GM21447 (cell line): Measurements from ENCODE around the gene EVI5.
A peak's percentile ranks its signal among the peaks of the same experiment; 100 is the strongest.
"Not testable (repeated sequence)": the region's sequence is repeated elsewhere in the genome, so short reads cannot be mapped to it uniquely, and the experiment has no call there.

Experiments
- ATAC-seq: cut with Tn5 transposase; IDR thresholded peaks from one replicate; pipeline ENCODE4 v1.9.1; 2021; ENCODE audit not compliant: unreplicated experiment

Gene EVI5

DNA sequence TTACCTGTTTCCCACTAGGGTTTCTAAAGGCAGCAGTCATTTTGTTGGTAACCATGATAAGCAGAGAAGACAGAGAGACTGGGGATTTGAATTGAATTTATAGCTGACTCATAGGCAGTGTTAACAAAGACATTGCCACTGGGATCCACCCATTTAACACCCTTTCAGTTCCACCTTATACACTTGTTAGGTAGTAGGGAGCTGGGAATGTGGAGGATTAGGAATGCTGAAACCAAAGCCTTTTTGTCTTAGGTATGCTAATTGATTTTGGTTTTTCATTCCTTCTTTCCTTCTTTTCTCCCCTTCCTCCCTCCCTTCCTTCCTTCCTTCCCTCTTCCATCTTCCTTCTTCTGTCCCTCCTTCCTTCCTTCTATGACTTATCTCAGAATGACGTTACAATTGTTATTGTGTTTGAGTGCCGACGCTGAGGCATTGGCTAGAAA, 7.5 kb upstream of the EVI5 start:
- ATAC-seq, result no peak

GRCh38 chr1:92791487-92792066, 6.7 kb upstream of the EVI5 start:
- ATAC-seq, result no peak

DNA sequence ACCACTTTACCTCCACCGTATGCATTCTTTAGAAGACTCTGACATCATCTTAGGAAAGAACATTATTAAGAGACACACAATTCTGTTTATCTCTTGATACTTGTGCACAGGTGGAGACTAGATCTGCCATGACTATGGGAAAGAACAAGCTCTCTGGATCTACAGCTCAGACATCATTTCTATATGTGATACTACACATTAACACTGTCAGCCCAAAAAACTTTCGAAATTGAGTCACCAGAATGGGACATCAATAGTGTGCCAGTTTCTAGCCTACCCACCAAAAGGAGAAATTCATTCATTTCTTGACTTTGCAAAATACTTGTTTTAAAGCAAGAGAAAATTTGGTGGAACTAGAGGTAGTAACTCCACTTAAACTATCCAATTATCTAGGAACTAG, 6.0 kb upstream of the EVI5 start:
- no peak for ATAC-seq

DNA sequence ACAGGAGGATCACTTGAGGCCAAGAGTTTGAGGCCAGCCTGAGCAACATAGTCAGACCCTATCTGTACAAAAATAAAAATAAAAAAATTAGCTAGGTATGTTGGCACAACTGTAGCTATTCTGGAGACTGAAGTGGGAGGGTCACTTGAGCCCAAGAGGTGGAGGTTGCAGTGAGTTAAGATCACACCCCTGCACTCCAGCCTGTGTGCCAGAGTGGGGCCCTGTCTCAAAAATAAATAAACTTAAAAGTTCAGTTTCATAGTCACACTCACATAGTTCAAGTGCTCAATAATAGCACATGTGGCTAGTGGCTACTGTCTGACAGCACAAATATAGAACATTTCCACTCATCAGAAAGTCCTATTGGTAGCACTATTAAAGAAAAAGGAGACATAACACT, 5.2 kb upstream of the EVI5 start:
- no peak for ATAC-seq

DNA sequence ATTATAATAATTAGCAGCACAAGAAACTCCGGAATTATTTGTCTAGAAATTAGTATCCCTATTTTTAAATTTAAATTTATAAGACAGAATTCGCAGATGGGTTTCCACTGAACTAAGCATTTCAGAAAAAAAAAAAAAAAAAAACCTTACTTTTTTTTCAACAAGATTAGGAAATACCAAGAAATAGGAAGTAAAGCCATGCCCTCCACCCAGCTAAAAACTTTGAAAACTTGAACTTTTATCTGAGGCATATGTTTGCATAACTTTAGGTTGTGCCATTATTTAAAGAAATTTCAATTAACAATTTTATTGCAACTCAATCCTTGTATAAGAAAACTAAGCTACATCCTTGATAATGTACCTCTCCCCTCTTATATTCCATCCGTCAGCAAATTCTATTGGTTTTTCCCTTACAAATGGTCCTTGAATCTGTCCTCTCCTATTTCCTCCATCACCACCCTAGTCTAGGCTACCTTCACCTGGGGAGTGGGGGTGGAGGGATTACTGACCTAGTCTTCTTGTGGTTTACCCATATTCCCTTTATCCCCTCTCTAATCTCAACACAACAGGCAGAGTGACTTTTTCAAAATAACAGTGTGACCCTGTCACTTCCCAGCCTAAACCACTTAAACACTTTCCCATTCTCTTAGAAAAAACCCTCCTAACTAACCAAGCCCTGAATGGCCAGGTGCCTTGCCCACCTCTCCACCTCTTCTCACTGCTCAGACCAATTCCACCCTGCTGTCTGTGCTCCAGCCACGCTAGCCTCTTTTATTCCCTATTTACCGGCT, 1.4 kb upstream of the EVI5 start:
- ATAC-seq, result no peak

GRCh38 chr1:92784021-92784638, 778 bp downstream of the EVI5 start:
- peak; percentile 32 for ATAC-seq

- not testable (repeated sequence) for ATAC-seq
Observed at GRCh38 chr1:92783550-92783949, 1.4 kb downstream of the EVI5 start.

DNA sequence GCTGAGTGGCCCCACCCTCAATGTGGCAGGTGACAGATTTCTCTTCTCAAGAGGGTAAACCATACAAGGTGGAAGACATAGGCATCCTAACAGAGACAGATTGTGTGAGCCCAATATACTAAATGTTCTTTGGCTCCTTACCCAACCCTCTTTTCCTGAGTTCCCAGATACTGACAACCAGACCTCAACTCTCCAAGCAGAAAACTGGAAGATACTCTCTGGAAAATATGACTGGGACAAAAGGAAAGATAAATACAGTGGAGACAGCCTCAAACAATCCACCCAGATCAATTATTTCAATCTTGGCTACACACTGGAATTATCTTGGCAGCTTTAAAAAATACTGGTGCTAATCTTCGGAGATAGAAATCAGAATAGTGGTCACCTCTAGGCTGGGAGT, 6.5 kb downstream of the EVI5 start:
- no peak for ATAC-seq

- no peak for ATAC-seq
Observed at GRCh38 chr1:92774407-92774806, 10.5 kb downstream of the EVI5 start.

DNA sequence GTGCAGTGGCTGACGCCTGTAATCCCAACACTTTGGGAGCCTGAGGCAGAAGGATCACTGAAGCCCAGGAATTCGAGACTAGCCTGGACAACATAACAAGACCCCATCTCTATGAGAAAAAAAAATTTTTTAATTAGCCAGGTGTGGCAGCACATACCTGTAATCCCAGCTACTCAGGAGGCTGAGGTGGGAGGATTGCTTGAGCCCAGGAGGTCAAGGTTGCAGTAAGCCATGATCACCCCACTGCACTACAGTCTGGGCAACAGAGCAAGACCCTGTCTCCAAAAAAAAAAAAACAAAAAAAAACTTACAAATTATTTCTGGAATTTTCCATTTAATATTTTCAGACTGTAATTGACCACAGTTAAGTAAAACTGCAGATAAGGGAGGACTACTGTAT, 11.2 kb downstream of the EVI5 start:
- ATAC-seq, result not testable (repeated sequence)

GRCh38 chr1:92769856-92770255, 15.1 kb downstream of the EVI5 start:
- no peak for ATAC-seq

DNA sequence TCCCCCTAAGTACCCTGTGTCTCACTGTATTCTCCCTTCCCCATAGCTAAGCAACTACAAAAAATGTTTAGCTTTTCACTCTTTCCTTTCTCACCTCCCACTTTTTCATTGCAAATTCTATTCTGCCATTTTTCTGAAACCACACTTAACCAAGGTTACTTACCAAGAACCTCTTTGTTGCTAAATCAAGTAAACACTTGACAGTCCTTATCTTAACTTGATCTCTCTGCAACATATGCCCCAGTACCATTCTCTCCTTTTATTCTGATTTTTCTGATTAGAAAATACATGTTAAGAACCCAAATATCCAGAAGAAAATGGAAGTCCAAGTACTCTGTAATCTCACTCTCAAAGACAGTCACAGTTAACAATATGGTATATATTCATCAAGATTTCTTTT, 16.0 kb downstream of the EVI5 start:
- ATAC-seq, result no peak

GRCh38 chr1:92768296-92768695, 16.6 kb downstream of the EVI5 start:
- no peak for ATAC-seq

- ATAC-seq, result no peak
Observed at GRCh38 chr1:92764116-92764515, 20.8 kb downstream of the EVI5 start.

DNA sequence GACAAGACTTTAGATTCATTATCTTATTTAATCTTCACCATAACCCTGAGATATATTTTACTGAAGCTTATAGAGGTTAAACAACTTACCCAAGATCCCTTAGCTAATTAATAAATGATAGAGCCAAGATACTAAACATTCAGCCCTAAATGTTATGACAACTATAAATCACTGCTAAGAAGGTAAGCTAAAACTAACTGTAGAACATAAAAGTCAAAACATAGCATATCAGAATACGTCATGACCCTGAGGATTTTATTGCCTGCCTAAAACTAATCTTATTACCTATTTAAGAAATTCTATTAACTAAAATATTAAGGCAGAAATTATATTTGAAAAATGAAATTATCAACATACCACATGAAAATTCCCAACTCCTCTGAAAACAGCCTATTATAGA, 22.6 kb downstream of the EVI5 start:
- no peak for ATAC-seq

- ATAC-seq, result no peak
Observed at GRCh38 chr1:92759361-92759760, 25.5 kb downstream of the EVI5 start.

GRCh38 chr1:92756537-92756936, 28.4 kb downstream of the EVI5 start:
- no peak for ATAC-seq

DNA sequence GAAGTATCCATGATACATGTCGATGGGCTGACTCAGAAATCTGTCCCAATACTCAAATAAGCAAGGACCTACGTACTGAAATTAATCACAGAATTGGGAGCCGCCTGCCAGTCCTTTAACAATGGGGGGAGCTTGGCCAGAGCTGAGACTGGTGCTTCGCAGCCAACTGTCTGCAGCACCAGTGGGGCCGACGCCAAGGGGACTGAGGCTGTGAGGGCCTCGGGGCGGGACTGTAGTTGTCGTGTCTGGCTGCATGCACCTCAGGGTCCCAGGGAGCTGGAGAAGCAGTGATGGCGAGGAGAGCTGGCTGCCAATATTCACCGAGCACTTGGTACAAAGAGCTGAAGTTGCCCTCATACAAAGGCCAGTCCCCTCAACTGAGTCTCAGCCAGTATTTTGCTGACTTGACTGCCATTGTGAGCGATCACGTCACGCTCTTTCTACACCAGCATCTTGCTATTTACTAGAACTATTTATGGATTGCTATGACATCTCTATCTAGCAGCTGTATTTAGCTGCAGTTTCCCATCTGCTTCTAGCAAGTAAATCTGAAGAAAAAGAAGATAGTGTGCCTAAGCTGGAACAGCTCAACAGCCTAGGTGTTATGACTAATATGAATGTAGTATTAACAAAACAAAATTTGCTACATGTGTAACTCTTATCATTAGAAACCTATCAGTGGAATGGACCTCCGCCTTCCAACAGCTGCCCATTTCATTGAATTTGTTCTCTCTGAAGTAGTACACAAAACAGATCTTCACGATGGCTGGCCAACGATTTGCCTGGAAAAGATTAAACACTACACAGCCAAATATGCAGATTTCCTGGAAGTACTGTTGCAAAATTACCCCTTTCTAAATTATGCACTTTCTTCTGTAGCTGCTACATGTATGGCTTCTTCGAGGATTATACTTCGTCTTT, 29.1 kb downstream of the EVI5 start:
- no peak for ATAC-seq

DNA sequence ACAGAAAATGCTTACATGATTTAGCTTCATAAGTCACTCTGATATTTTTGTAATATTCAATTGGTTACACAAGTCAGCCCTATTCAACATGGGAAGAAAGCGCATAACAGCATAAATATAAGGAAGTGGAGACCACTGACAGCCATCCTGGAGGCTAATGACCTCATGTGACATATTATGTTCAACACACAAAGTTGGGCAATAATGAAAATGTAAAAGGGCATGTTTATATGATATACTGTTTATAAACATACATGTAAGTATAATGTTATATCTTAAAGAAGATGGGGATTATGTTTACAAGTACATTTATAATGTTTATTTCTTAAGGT, 30.2 kb downstream of the EVI5 start:
- ATAC-seq, result no peak

GRCh38 chr1:92754000-92754718, 30.7 kb downstream of the EVI5 start:
- no peak for ATAC-seq

DNA sequence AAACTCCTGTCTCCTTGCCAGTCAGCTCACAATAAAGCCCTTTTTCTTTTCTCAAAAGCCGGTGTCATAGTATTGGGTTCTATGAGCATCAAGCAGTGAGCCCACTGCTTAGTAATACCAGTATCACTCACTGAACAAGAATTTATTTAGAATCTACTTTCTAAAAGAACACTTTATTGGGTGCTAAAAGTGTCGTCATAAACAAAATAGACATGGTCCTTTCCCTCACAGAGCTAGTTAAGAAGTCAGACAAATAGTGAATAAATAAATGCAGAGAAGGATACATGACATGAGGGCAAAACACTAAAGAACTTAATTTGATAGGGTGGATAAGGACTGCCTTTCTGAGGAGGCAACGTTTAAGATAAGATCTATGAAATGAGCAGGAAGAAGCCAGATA, 32.2 kb downstream of the EVI5 start:
- no peak for ATAC-seq
